ENCODE data around the gene MED25.

DNA sequence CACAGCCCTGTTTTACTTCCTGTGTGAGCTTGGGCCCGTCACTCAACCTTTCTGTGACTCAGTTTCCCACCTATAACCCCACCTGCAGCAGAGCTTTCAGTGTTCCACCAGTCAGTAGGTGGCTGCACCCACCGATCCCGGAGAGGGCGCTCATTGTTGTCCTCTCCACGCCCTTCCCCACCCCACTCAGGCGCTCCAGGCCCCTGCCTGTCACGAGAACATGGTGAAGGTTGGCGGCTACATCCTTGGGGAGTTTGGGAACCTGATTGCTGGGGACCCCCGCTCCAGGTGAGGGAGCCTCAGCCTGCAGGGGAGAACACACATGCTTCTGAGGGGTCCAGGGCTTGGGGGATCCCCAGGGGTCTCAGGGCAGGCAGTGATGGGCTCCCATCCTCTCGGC, 17.3 kb upstream of the MED25 start:
- TF ChIP-seq, protein P1, sequence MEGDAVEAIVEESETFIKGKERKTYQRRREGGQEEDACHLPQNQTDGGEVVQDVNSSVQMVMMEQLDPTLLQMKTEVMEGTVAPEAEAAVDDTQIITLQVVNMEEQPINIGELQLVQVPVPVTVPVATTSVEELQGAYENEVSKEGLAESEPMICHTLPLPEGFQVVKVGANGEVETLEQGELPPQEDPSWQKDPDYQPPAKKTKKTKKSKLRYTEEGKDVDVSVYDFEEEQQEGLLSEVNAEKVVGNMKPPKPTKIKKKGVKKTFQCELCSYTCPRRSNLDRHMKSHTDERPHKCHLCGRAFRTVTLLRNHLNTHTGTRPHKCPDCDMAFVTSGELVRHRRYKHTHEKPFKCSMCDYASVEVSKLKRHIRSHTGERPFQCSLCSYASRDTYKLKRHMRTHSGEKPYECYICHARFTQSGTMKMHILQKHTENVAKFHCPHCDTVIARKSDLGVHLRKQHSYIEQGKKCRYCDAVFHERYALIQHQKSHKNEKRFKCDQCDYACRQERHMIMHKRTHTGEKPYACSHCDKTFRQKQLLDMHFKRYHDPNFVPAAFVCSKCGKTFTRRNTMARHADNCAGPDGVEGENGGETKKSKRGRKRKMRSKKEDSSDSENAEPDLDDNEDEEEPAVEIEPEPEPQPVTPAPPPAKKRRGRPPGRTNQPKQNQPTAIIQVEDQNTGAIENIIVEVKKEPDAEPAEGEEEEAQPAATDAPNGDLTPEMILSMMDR (conservative IDR thresholded peaks at IDR 0.05): no peak
- no peak for TF ChIP-seq EZH2 (IDR thresholded peaks at IDR 0.05; ENCODE audit: low read depth)
